ENCODE measurements around the gene ADGRG2. TPM values are rescaled to one million over a fixed set of nuclear protein-coding genes. Genes with fewer than 3 reads are reported as not detected.

The ADGRG2 gene
- total RNA-seq, 1 experiment from 2014 or later: 8.2 TPM

DNA sequence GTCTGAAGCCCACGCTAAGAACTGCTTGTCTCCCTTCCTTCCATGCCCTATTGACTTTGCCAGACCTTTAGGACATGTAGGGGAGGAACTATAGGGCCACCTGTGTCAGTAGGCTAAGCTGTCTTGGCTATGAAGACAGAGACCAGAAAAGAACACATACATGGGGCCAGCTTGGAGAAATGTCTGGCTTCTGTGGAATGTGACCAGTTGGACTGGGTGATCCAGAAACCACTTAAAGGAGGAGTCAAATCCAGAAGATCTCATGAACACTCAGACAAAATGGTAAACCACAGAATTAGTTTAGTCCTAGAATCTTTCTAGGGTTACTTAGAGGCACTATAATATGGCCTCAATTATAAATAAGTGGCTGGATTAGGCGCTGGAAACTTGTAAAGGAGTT is 180.4 kb downstream of the ADGRG2 start:
- Mint-ChIP-seq H3K27ac (no peak overlapping the region), H3K9me3 (no peaks in the 10 kb centered on the region), H3K36me3 (peaks cover 10% of the 10 kb centered on the region), H3K27me3 (ENCODE audit: low read depth) (no peaks in the 10 kb centered on the region), H3K4me3 (no peak overlapping the region), H3K4me1 (peaks cover 11% of the 10 kb centered on the region)
- ChIA-PET CTCF (interaction anchor here (0.7 to 1.4 kb wide), 2 partner anchors 10 to 392 kb away, joined by 4 to 6 read pairs; no protein-coding TSS in a partner anchor), POLR2A (no interaction called here)
- DNase-seq (ENCODE audit: low spot score) (no peak), ATAC-seq (no peak)
- no peak for TF ChIP-seq RELA (CRISPR knock-in tag; IDR thresholded peaks at IDR 0.05; ENCODE audit: borderline replicate concordance)

Other genes starting within 250 kb of the ADGRG2 start
- 23.8 to 25.2 TPM (median 24.9 TPM) in 3 replicates for gene PHKA2, start 138.4 kb downstream of the ADGRG2 start, total RNA-seq (2021)
- gene PDHA1, start 221.5 kb upstream of the ADGRG2 start, total RNA-seq (2021): 246 to 292 TPM (median 271 TPM) in 3 replicates

All from WTC11 (cell line).